KOPT-K1 (cell line): ENCODE data around the gene C11orf52.

Experiments
- H3K27ac ChIP-seq: fragments of 200-600 bp; sonication (generic); 2 replicates; pipeline ENCODE4 v1.5.1; 2016; ENCODE audit warnings: antibody characterized with exemption, mild to moderate bottlenecking, low read depth, low read length; ENCODE audit not compliant: poor library complexity, severe bottlenecking
- H3K36me3 ChIP-seq: fragments of 200-600 bp; sonication (generic); 2 replicates; pipeline ENCODE4 v1.5.1; 2017; ENCODE audit warnings: antibody characterized with exemption, mild to moderate bottlenecking, low read length, moderate library complexity; ENCODE audit not compliant: insufficient read depth
- H3K9me3 ChIP-seq: fragments of 200-600 bp; sonication (generic); 2 replicates; pipeline ENCODE4 v1.5.1; 2017; ENCODE audit warnings: antibody characterized with exemption, low read length, mild to moderate bottlenecking; ENCODE audit not compliant: insufficient read depth, poor library complexity, severe bottlenecking

The C11orf52 gene

GRCh38 chr11:111942829-111943228, 24.1 kb downstream of the C11orf52 start:
- Histone ChIP-seq H3K9me3 (no peaks in the 10 kb centered on the region), H3K27ac (no peak overlapping the region), H3K36me3 (no peaks in the 10 kb centered on the region)

- Histone ChIP-seq H3K36me3 (no peaks in the 10 kb centered on the region), H3K27ac (no peak overlapping the region), H3K9me3 (no peaks in the 10 kb centered on the region)
Measured at GRCh38 chr11:111944139-111944538, 25.4 kb downstream of the C11orf52 start.

- no peaks in the 10 kb centered on the region for H3K36me3 ChIP-seq
- no peak overlapping the region for H3K27ac ChIP-seq
- H3K9me3 ChIP-seq: no peaks in the 10 kb centered on the region
Measured at GRCh38 chr11:111944651-111945051, 25.9 kb downstream of the C11orf52 start.

- Histone ChIP-seq H3K27ac (no peak overlapping the region), H3K9me3 (no peaks in the 10 kb centered on the region), H3K36me3 (no peaks in the 10 kb centered on the region)
Measured at GRCh38 chr11:111945198-111945597, 26.5 kb downstream of the C11orf52 start.

- Histone ChIP-seq H3K27ac (no peak overlapping the region), H3K36me3 (no peaks in the 10 kb centered on the region), H3K9me3 (peaks cover 5% of the 10 kb centered on the region)
Measured at GRCh38 chr11:111946499-111946898, 27.8 kb downstream of the C11orf52 start.

GRCh38 chr11:111947143-111947542, 28.4 kb downstream of the C11orf52 start:
- peaks cover 11% of the 10 kb centered on the region for H3K9me3 ChIP-seq
- no peak overlapping the region for H3K27ac ChIP-seq
- no peaks in the 10 kb centered on the region for H3K36me3 ChIP-seq

GRCh38 chr11:111949519-111950426, 31.1 kb downstream of the C11orf52 start:
- Histone ChIP-seq H3K27ac (no peak overlapping the region), H3K9me3 (peaks cover 11% of the 10 kb centered on the region)

GRCh38 chr11:111951565-111951964, 32.9 kb downstream of the C11orf52 start:
- Histone ChIP-seq H3K36me3 (no peaks in the 10 kb centered on the region), H3K9me3 (peaks cover 11% of the 10 kb centered on the region), H3K27ac (no peak overlapping the region)

More at GRCh38 chr11:111949519-111950426, 31.1 kb downstream of the C11orf52 start:
- no peaks in the 10 kb centered on the region for H3K36me3 ChIP-seq

GRCh38 chr11:111954154-111954553, 35.4 kb downstream of the C11orf52 start:
- no peak overlapping the region for H3K27ac ChIP-seq
- H3K36me3 ChIP-seq: no peaks in the 10 kb centered on the region
- peaks cover 11% of the 10 kb centered on the region for H3K9me3 ChIP-seq

- Histone ChIP-seq H3K27ac (no peak overlapping the region), H3K36me3 (no peaks in the 10 kb centered on the region), H3K9me3 (no peaks in the 10 kb centered on the region)
Measured at GRCh38 chr11:111957663-111958444, 39.1 kb downstream of the C11orf52 start.

GRCh38 chr11:111960916-111961315, 42.2 kb downstream of the C11orf52 start:
- no peak overlapping the region for H3K27ac ChIP-seq
- H3K36me3 ChIP-seq: no peaks in the 10 kb centered on the region
- H3K9me3 ChIP-seq: no peaks in the 10 kb centered on the region

GRCh38 chr11:111961389-111962300, 42.9 kb downstream of the C11orf52 start:
- no peak overlapping the region for H3K27ac ChIP-seq
- no peaks in the 10 kb centered on the region for H3K36me3 ChIP-seq
- no peaks in the 10 kb centered on the region for H3K9me3 ChIP-seq

GRCh38 chr11:111963931-111964340, 45.2 kb downstream of the C11orf52 start:
- Histone ChIP-seq H3K36me3 (no peaks in the 10 kb centered on the region), H3K27ac (no peak overlapping the region), H3K9me3 (no peaks in the 10 kb centered on the region)

GRCh38 chr11:111966678-111967077, 48.0 kb downstream of the C11orf52 start:
- no peak overlapping the region for H3K27ac ChIP-seq
- H3K36me3 ChIP-seq: no peaks in the 10 kb centered on the region
- no peaks in the 10 kb centered on the region for H3K9me3 ChIP-seq
